ENCODE results near the gene TBX6.
A peak's percentile ranks its signal among the peaks of the same experiment; 100 is the strongest.

TBX6 gene

GRCh38 chr16:30121741-30122571 is 30.2 kb upstream of the TBX6 start:
- H3K27me3 ChIP-seq (ENCODE audit: insufficient read depth, poor library complexity, severe bottlenecking), result no peaks in the 10 kb centered on the region
- DNase-seq (ENCODE audit: low read depth in 1 of 2, low spot score in 1 of 2), result no peak
- TF ChIP-seq SPI1 (IDR thresholded peaks at IDR 0.05; ENCODE audit: borderline replicate concordance, low read depth) (no peak), POLR2AphosphoS5 (IDR thresholded peaks at IDR 0.05; ENCODE audit: low read depth) (no peak), CTCF (IDR thresholded peaks at IDR 0.05; ENCODE audit: insufficient read depth, low read length) (no peak), GABPA (IDR thresholded peaks at IDR 0.05; ENCODE audit: low read depth) (no peak), REST (IDR thresholded peaks at IDR 0.05; ENCODE audit: insufficient replicate concordance, low read depth) (no peak)
- H3K4me3 ChIP-seq (replicated peaks; ENCODE audit: insufficient read depth, low read length), result peak overlapping the region; percentile 81
- no peak overlapping the region for H3K27ac ChIP-seq (replicated peaks)

DNA sequence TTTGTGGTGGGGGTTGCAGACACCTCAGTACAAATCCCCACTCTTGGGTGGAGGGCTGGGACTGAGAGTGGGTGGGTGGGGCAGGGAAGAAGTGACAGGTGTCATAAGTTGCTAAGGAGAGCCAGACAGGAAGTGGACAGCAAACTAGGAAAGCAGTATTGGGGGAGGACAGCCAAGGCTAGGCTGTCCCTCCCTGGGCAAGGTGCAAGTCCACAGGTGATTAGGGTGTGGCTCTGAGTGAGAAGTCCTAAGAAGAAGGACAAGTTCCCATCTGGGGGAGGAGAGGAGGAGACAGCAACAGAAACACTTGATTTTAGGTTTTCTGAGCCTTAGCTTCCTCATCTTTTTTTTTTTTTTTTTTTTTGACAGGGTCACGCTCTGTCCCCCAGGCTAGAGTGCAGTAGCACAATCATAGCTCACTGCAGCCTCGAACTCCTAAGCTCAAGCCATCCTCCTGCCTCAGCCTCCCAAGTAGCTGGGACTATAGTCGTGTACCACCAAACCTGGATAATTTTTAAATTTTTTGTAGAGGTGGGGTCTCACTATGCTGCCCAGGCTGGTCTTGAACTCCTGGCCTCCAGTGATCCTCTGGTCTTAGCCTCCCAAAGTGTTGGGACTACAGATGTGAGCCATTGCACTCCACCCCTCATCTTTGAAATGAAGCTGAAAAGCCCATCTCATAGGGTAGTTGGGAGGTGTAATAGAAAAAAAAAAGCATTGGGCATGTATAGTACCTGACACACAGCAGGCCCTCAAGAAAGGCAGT is 28.8 kb upstream of the TBX6 start:
- Histone ChIP-seq H3K27me3 (ENCODE audit: insufficient read depth, poor library complexity, severe bottlenecking) (no peaks in the 10 kb centered on the region), H3K27ac (replicated peaks) (no peak overlapping the region), H3K4me3 (replicated peaks; ENCODE audit: insufficient read depth, low read length) (no peak overlapping the region)
- no peak for DNase-seq (ENCODE audit: low read depth in 1 of 2, low spot score in 1 of 2)
- TF ChIP-seq CTCF (IDR thresholded peaks at IDR 0.05; ENCODE audit: insufficient read depth, low read length), result no peak
- TF ChIP-seq REST (IDR thresholded peaks at IDR 0.05; ENCODE audit: insufficient replicate concordance, low read depth), result no peak

DNA sequence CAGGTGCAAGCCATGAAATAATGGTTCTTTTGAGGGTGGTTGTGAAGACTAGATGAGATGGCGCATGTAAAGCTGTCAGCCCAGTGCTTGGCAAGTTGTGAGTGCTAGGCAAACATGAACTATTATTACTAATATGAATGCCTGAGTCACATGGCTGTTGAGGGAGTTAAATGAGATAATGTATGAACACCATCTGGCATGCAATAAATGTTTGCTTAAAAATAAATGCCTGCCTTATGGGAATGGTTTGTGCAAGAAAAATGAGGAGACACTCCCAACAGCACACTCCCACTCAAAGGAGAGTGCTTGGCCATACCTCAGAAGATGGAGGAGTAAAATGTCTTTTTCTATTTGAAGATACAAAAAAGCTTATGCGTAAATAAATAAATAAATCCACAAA is 27.7 kb upstream of the TBX6 start:
- DNase-seq (ENCODE audit: low read depth in 1 of 2, low spot score in 1 of 2), result no peak
- TF ChIP-seq GABPA (IDR thresholded peaks at IDR 0.05; ENCODE audit: low read depth), result no peak
- TF ChIP-seq POLR2AphosphoS5 (IDR thresholded peaks at IDR 0.05; ENCODE audit: low read depth), result no peak
- TF ChIP-seq REST (IDR thresholded peaks at IDR 0.05; ENCODE audit: insufficient replicate concordance, low read depth), result no peak
- TF ChIP-seq CTCF (IDR thresholded peaks at IDR 0.05; ENCODE audit: insufficient read depth, low read length), result no peak
- no peak for TF ChIP-seq SPI1 (IDR thresholded peaks at IDR 0.05; ENCODE audit: borderline replicate concordance, low read depth)
- Histone ChIP-seq H3K4me3 (replicated peaks; ENCODE audit: insufficient read depth, low read length) (no peak overlapping the region), H3K27me3 (ENCODE audit: insufficient read depth, poor library complexity, severe bottlenecking) (no peaks in the 10 kb centered on the region), H3K27ac (replicated peaks) (no peak overlapping the region)

All from HL-60 (cell line).